GM12892 (cell line): ENCODE data around the gene PTPN22.

Experiments used
- POLR2A ChIP-seq: IDR thresholded peaks from 2 replicates; pipeline ENCODE4 v1.6.1; 2011; ENCODE audit warnings: low read depth, low read length, control low read depth
- POLR2AphosphoS5 ChIP-seq: IDR thresholded peaks from 2 replicates; pipeline ENCODE4 v1.6.1; 2011; ENCODE audit warnings: low read depth, low read length, control low read depth

GRCh38 chr1:113783254-113784103 lies 88.0 kb downstream of the PTPN22 start:
- TF ChIP-seq POLR2AphosphoS5 (no peak), POLR2A (no peak)
